ENCODE data around the gene ARHGAP24.

The ARHGAP24 gene

DNA sequence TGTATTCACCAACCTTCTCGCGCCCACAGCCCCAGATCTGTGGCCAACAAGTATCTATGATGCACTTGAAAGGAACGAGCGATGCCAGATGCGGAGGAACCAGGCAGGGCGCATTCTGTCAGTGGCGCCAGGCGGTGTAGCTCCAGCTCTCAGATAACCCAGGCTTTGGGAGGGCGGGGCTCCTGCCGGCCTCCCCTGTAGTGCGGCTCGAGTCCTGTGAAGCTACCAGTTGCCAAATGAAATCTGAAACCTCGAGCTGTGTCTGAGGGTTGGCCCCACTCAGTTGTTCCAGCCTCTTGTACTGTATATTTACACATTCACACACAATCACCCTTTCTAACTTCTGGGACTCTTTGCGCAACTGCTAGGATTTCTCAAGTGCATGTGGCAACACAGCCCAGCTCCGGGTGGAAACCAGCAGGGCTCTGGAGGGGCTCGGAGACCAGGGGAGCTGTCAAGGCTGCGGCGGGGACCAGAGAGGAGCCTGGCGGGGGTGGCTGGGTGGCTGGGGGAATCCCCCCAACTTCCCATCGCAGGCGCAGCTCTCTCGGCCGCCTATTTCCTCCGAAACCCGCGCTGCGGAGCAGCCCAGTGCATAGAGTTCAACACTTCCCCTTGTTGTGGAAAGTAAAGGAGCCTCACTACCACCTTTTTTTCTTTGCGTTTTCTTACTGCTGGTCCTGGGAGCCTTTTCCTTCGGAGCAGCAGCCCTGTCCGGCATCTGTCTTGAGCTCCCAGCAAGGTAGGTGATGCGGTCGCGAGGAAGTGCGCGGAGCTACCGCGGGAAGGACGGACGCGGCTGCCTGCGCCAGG, at the start of gene ARHGAP24:
Gene ARHGAP24, plus strand, starts transcription at position 333 of the 813 bp plus-strand sequence.
- DNase-seq (ENCODE audit: low read depth): no peak

DNA sequence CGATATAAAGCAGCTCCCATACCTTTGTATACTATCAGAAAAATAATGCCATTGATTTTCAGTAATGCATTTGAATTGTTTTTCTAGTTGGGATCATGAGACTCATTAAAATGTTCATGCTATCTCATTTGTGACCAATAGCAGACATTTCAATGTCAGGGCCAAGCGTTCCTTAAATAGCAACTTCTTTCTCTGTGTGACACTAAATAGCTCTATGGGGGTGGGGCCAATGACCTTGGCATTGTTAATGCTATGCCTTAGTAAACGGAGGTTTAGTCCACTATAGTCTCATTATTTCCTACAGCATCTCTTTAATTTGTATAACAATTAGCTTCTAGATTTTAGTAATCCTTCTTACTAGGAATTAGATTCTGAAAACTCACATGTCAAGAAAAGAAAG, 48.6 kb upstream of the ARHGAP24 start:
- no peak for DNase-seq (ENCODE audit: low read depth)

DNA sequence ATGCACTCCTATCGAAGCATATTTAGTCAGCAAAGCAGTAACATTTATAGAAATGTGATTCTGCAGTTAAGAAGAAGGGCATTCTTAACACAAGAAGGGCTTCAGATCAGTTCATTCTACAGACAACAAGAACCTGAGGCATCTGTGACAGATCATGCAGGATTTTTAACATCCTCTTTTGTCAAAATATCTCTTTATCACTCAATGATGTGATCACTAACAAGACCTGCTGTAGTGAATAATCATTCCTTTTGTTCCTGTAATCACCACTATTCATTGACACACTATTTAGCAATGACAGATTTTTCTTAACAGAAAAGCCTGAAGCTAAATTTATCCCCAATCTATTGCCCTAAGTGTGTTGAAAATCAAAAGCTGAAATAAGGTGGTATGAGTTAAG, 47.8 kb upstream of the ARHGAP24 start:
- DNase-seq (ENCODE audit: low read depth): no peak

- DNase-seq (ENCODE audit: low read depth): no peak
Measured at GRCh38 chr4:85430226-85430625, 44.7 kb upstream of the ARHGAP24 start.

GRCh38 chr4:85430697-85431096, 44.3 kb upstream of the ARHGAP24 start:
- DNase-seq (ENCODE audit: low read depth): no peak

DNA sequence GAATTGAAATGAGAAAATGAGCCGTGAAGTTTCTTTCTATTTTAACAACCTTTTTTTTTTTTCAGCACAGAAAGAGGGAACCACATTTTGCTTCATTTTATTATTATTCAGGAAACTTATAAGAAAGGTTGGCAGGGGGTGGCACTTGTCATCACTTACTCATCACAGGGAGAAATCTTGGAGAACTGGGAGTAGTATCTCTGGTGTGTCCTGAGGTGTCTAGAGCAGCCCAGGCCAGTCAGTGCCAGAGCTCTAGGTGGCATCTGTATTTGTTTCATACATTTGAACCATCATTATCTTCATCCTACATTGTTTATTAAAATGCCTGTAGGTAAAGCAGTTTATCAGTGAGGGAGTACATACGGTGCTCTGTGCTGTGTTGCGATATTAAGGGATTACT, 43.8 kb upstream of the ARHGAP24 start:
- DNase-seq (ENCODE audit: low read depth): no peak

DNA sequence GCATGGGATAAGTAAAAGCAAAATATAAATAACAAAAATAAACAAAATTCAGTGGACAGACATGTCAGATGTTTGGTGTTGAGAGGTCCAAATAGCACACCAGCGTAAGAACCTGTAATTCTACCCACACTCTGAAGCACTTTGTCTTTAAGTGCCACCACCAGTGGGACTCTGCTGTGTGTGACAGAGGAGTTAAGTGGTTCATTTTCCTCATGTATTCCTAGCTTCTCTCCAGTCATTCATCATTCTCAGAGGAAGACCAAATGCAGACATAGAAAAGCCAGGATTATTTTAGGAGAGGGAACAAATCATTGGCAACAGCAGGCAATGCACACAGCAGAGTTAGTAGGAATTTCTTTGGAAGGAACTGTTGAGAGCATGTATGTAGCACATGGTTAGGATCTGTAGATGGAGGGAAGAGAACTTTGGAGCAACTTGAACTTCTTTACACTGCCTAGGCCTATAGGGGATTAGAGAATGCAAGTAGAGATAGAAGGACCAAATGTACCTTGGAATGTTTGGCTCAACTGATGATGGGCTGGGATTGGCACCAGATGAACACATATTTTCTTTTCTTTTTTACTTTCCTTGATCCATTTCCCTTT, 43.0 kb upstream of the ARHGAP24 start:
- no peak for DNase-seq (ENCODE audit: low read depth)

- no peak for DNase-seq (ENCODE audit: low read depth)
Measured at GRCh38 chr4:85445050-85445639, 29.8 kb upstream of the ARHGAP24 start.

GRCh38 chr4:85446141-85446861, 28.6 kb upstream of the ARHGAP24 start:
- DNase-seq (ENCODE audit: low read depth): no peak

- no peak for DNase-seq (ENCODE audit: low read depth)
Measured at GRCh38 chr4:85448906-85449890, 25.8 kb upstream of the ARHGAP24 start.

GRCh38 chr4:85452058-85452731, 22.8 kb upstream of the ARHGAP24 start:
- DNase-seq (ENCODE audit: low read depth): no peak

- no peak for DNase-seq (ENCODE audit: low read depth)
Measured at GRCh38 chr4:85455942-85456341, 19.0 kb upstream of the ARHGAP24 start.

GRCh38 chr4:85457752-85458467, 17.0 kb upstream of the ARHGAP24 start:
- no peak for DNase-seq (ENCODE audit: low read depth)

DNA sequence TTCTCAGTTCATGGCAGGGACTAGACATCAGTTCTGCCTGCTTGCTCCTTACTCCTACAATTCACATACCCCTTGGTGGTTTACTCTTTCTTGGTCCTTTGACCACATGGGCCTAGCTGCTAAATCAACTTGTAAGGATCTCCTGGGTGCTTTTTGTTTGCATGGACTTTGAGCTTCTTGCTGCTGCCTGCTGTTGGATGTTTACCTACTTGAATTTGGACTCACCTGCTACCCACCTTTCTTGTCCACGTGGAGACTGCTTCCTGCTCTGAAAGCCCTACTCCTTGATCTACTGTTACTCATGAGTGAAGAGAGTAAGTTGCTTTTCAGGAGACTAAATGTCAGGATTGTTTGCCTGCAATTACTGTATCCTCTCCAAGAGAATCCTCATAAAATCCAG, 15.2 kb upstream of the ARHGAP24 start:
- no peak for DNase-seq (ENCODE audit: low read depth)

DNA sequence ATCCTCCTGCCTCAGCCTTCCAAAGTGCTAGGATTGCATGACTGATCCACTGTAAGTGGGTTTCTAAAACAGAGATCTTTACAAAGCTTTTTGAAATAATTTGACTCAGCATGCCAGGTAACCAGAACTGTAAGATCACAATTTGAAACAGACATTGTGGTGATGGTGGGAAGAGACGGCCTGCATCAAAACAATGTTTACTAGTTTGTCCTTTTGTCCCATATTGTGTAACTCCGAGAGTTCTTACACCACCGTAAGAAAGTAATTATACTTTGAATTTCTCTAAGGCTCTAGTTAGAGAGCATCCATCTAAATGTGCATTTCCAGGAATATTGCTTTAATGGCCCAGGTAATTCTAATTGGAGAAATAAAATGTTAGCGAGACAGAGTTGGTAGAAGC, 594 bp upstream of the ARHGAP24 start:
- no peak for DNase-seq (ENCODE audit: low read depth)

DNA sequence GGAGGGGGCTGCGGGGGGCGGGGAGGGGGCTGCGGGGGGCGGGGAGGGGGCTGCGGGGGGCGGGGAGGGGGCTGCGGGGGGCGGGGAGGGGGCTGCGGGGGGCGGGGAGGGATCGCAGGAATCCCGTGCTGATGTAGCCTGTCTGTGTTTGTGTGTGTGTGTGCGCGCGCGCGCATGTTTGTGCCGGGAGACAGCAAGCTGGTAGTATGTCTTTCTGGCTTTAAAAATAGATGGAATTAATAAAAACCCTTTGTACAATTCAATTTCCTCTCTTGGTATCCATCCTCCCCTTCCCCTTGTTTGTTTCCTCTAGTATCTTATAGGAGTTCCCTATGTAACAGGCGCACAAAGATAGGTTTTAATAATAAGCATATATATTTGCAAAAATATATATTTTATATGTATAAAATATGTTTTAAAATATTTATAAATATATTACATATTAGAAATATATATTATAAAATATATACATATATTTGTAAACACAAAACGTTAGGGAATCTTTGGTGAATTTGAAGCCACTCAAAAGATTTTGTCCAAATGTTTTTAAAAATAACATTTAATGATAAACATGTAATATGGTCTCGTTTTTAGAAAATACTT, 782 bp downstream of the ARHGAP24 start:
- no peak for DNase-seq (ENCODE audit: low read depth)

- no peak for DNase-seq (ENCODE audit: low read depth)
Measured at GRCh38 chr4:85476381-85476780, 1.4 kb downstream of the ARHGAP24 start.

DNA sequence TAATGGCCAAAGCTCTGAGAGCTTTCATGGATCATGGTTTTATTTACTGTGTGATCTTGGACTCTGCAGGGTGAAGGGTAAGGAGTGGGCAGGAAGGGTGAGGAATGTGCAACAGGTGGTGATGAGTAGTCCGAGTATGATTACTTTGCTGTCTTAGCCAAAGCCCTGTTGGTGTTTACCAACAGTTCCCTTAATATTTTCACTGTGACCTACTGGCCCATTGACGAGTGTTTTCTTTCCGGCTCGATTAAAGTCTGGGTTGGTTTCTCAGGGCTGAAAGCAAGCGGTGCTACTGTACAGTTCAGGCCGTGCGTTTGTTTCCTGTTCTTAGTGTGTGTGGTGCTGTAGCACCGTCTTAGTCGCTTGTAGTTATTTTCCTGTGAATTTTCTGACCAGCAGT, 2.6 kb downstream of the ARHGAP24 start:
- DNase-seq (ENCODE audit: low read depth): no peak

- DNase-seq (ENCODE audit: low read depth): no peak
Measured at GRCh38 chr4:85478576-85478975, 3.6 kb downstream of the ARHGAP24 start.

All from activated T-helper 9 cell treated with anti-CD3 and anti-CD28 coated beads, Interleukin-2, amount 50 U/mL, for 16 hours (primary cell).